Measurements from ENCODE around the gene TNRC18. TPM values are rescaled to one million over a fixed set of nuclear protein-coding genes. Genes with fewer than 3 reads are reported as not detected.

The TNRC18 gene, protein sequence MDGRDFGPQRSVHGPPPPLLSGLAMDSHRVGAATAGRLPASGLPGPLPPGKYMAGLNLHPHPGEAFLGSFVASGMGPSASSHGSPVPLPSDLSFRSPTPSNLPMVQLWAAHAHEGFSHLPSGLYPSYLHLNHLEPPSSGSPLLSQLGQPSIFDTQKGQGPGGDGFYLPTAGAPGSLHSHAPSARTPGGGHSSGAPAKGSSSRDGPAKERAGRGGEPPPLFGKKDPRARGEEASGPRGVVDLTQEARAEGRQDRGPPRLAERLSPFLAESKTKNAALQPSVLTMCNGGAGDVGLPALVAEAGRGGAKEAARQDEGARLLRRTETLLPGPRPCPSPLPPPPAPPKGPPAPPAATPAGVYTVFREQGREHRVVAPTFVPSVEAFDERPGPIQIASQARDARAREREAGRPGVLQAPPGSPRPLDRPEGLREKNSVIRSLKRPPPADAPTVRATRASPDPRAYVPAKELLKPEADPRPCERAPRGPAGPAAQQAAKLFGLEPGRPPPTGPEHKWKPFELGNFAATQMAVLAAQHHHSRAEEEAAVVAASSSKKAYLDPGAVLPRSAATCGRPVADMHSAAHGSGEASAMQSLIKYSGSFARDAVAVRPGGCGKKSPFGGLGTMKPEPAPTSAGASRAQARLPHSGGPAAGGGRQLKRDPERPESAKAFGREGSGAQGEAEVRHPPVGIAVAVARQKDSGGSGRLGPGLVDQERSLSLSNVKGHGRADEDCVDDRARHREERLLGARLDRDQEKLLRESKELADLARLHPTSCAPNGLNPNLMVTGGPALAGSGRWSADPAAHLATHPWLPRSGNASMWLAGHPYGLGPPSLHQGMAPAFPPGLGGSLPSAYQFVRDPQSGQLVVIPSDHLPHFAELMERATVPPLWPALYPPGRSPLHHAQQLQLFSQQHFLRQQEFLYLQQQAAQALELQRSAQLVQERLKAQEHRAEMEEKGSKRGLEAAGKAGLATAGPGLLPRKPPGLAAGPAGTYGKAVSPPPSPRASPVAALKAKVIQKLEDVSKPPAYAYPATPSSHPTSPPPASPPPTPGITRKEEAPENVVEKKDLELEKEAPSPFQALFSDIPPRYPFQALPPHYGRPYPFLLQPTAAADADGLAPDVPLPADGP (N-terminal part only)
- 75.0 and 79.5 TPM in 2 replicates for total RNA-seq
- 8.9 TPM for total RNA-seq (2013)
- polyA plus RNA-seq: 17.8 and 20.7 TPM in 2 replicates
- polyA minus RNA-seq: 45.1 and 62.4 TPM in 2 replicates

DNA sequence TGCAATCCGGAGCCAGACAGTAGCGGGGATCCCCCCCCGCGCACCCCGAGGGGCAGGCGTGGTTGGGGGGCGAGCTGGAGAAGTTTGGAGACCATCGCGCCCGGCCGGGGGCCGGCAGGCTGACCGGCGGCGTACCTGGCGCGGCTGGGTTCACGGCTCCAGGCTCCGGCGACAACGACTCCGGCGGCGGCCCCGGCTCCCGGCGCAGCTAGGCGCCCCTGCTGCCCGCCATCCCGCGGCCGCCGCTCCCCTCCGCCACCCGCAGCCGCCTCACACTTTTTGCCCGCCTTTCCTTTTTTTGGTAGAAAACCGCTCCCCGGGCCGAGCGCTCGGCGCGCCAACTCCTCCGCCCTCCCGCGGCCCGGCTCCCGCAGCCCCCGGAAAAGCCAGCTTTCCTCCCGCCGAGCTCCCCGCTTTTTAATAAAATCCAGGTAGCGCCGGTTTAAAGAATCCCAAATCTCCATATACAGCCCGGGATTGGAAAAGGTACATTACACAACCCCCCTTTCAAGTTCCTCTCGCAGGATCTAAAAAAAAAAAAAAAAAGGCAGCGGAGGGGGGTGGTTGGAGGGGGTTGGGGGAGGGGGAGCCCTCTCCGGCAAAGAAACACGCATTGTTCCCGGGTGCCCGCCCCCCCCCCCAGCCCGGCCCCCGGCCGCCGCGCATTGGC lies at the start of gene TNRC18:
TNRC18 (minus strand) TSS at position 529 of the 670 bp plus-strand sequence. CDS start 2,588 bp downstream, outside the sequence.
- Histone ChIP-seq H3K36me3 (replicated peaks in 1 of 2; ENCODE audit: control extremely low read depth in 1 of 2, control insufficient read depth in 1 of 2, extremely low read depth in 1 of 2, insufficient read depth in 2 of 2, low read length in 1 of 2) (no peaks in the 10 kb centered on the region), H3K79me2 (ENCODE audit: control insufficient read depth, insufficient read depth, low read length) (peaks cover 4% of the 10 kb centered on the region), H2AFZ (ENCODE audit: insufficient read depth, low read depth, low read length, poor library complexity, severe bottlenecking) (peak within 1 kb of the TSS; percentile 49), H3K27me3 (replicated peaks in 1 of 4; ENCODE audit: control extremely low read depth in 1 of 4, control insufficient read depth in 3 of 4, insufficient read depth in 4 of 4, low read length in 3 of 4) (peaks cover 0 to 93% (median 65%) of the 10 kb centered on the region in 4 experiments), H3K9ac (ENCODE audit: low read length) (peak within 1 kb of the TSS; percentile 64), H3K9me3 (ENCODE audit: control extremely low read depth in 1 of 3, control insufficient read depth in 2 of 3, insufficient read depth in 1 of 3, low read length in 2 of 3) (peaks cover 0 to 63% (median 0%) of the 10 kb centered on the region in 3 donors), H3K4me3 (ENCODE audit: control extremely low read depth in 1 of 5, extremely low read depth in 1 of 5, insufficient read depth in 1 of 5, low read depth in 2 of 5, low read length in 4 of 5) (peak within 1 kb of the TSS; percentile 37 to 81 (median 56)), H4K20me1 (ENCODE audit: control insufficient read depth, insufficient read depth, low read length, poor library complexity, severe bottlenecking) (peaks cover 87% of the 10 kb centered on the region), H3K27ac (ENCODE audit: low read length in 2 of 2) (no peak within 1 kb of the TSS), H3K4me1 (ENCODE audit: control insufficient read depth in 2 of 2, insufficient read depth in 2 of 2, low read length in 2 of 2) (peaks cover 92 to 93% of the 10 kb centered on the region in 2 donors), H3K4me2 (replicated peaks; ENCODE audit: low read depth, low read length, poor library complexity, severe bottlenecking) (peak within 1 kb of the TSS; percentile 97)
- DNase-seq (peak; percentile 64), ATAC-seq (ENCODE audit: low read depth) (no peak)
- H3K27me3 Mint-ChIP-seq: peaks cover 34% of the 10 kb centered on the region
- peaks cover 55% of the 10 kb centered on the region for H3K4me1 Mint-ChIP-seq
- peak within 1 kb of the TSS; percentile 69 for H3K27ac Mint-ChIP-seq
- no peaks in the 10 kb centered on the region for H3K9me3 Mint-ChIP-seq (ENCODE audit: insufficient read depth)
- H3K4me3 Mint-ChIP-seq: peak within 1 kb of the TSS; percentile 84
- ChIA-PET CTCF (interaction anchor here (0.7 to 2.9 kb wide), 3 partner anchors 27 to 272 kb away, joined by 5 to 11 read pairs (median 10); no protein-coding TSS in a partner anchor), POLR2A (interaction anchor here (0.6 to 3.5 kb wide), 4 partner anchors 11 to 262 kb away, joined by 3 to 17 read pairs (median 4); no protein-coding TSS in a partner anchor)
- TF ChIP-seq, protein P1, sequence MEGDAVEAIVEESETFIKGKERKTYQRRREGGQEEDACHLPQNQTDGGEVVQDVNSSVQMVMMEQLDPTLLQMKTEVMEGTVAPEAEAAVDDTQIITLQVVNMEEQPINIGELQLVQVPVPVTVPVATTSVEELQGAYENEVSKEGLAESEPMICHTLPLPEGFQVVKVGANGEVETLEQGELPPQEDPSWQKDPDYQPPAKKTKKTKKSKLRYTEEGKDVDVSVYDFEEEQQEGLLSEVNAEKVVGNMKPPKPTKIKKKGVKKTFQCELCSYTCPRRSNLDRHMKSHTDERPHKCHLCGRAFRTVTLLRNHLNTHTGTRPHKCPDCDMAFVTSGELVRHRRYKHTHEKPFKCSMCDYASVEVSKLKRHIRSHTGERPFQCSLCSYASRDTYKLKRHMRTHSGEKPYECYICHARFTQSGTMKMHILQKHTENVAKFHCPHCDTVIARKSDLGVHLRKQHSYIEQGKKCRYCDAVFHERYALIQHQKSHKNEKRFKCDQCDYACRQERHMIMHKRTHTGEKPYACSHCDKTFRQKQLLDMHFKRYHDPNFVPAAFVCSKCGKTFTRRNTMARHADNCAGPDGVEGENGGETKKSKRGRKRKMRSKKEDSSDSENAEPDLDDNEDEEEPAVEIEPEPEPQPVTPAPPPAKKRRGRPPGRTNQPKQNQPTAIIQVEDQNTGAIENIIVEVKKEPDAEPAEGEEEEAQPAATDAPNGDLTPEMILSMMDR (IDR thresholded peaks at IDR 0.05): no peak
- peak; percentile 93 for TF ChIP-seq EZH2 (IDR thresholded peaks at IDR 0.05; ENCODE audit: borderline replicate concordance, insufficient read depth, low read depth, low read length, poor library complexity, severe bottlenecking)
- intact Hi-C loops (cut with micrococcal nuclease): loop anchor here (5.0 kb wide), 1 partner anchor 191 kb away; no protein-coding TSS in a partner anchor
- WGBS (ENCODE audit: insufficient coverage): under 1% methylated on average over 52 of the region's 67 CpGs

Data from B cell (primary cell).